DOHH2 (cell line): ENCODE results near the gene CMSS1.

ENCODE experiments used
- H3F3A ChIP-seq: fragments of 200-600 bp; sonication (generic), shearing (Covaris generic); 2 replicates; pipeline ENCODE4 v1.6.0; 2016; ENCODE audit warnings: antibody characterized with exemption, mild to moderate bottlenecking; ENCODE audit not compliant: control insufficient read depth, insufficient read depth
- H3K27ac ChIP-seq: fragments of 200-600 bp; sonication (generic); 2 replicates; pipeline ENCODE4 v1.5.1; 2014; ENCODE audit warnings: low read depth, mild to moderate bottlenecking, low read length, moderate library complexity
- H3K27me3 ChIP-seq: fragments of 200-600 bp; sonication (generic); 2 replicates; pipeline ENCODE4 v1.6.1; 2014; ENCODE audit warnings: mild to moderate bottlenecking, low read length, mixed read lengths; ENCODE audit not compliant: control insufficient read depth
- H3K36me3 ChIP-seq: fragments of 200-600 bp; sonication (generic); 2 replicates; pipeline ENCODE4 v1.6.1; 2014; ENCODE audit warnings: mild to moderate bottlenecking, low read length, moderate library complexity, mixed read lengths; ENCODE audit not compliant: control insufficient read depth
- H3K4me1 ChIP-seq: fragments of 200-600 bp; sonication (generic); 2 replicates; pipeline ENCODE4 v1.6.1; 2014; ENCODE audit warnings: mild to moderate bottlenecking, low read length, mixed read lengths; ENCODE audit not compliant: control insufficient read depth
- H3K4me2 ChIP-seq: fragments of 200-600 bp; sonication (generic); 2 replicates; pipeline ENCODE4 v1.6.0; 2014; ENCODE audit warnings: mild to moderate bottlenecking, low read length, moderate library complexity
- H3K4me3 ChIP-seq: fragments of 200-600 bp; sonication (generic); 2 replicates; pipeline ENCODE4 v1.5.1; 2014; ENCODE audit warnings: mild to moderate bottlenecking, low read length, mixed read lengths
- H3K79me2 ChIP-seq: fragments of 200-600 bp; sonication (generic); 2 replicates; pipeline ENCODE4 v1.6.1; 2014; ENCODE audit warnings: mild to moderate bottlenecking, low read length, mixed read lengths; ENCODE audit not compliant: control insufficient read depth
- H3K9me2 ChIP-seq: fragments of 200-600 bp; sonication (generic); replicated peaks from 2 replicates; pipeline ENCODE4 v1.6.1; 2014; ENCODE audit warnings: mild to moderate bottlenecking, low read length, mixed read lengths; ENCODE audit not compliant: control insufficient read depth
- H3K9me3 ChIP-seq: fragments of 200-600 bp; sonication (generic); 2 replicates; pipeline ENCODE4 v1.6.1; 2014; ENCODE audit warnings: antibody characterized with exemption, low read length, mixed read lengths; ENCODE audit not compliant: control insufficient read depth, insufficient read depth
- H4K20me1 ChIP-seq: fragments of 200-600 bp; sonication (generic); 2 replicates; pipeline ENCODE4 v1.6.0; 2014; ENCODE audit warnings: low read depth, mild to moderate bottlenecking, antibody characterized with exemption, low read length, moderate library complexity; ENCODE audit not compliant: control insufficient read depth, insufficient read depth
- CTCF ChIP-seq: fragments of 200-600 bp; sonication (generic); IDR thresholded peaks from one replicate; pipeline ENCODE4 v1.5.1; 2014; ENCODE audit warnings: antibody characterized with exemption, mild to moderate bottlenecking, low read depth, low read length; ENCODE audit not compliant: poor library complexity, severe bottlenecking
- EZH2phosphoT487 ChIP-seq: fragments of 200-600 bp; sonication (generic); IDR thresholded peaks from 2 replicates; pipeline ENCODE4 v1.6.1; 2017; ENCODE audit warnings: borderline replicate concordance, mild to moderate bottlenecking, antibody characterized with exemption, low read length, moderate library complexity, mixed read lengths

CMSS1 gene

GRCh38 chr3:100100425-100100824 is 282.8 kb downstream of the CMSS1 start:
- H3K36me3 ChIP-seq = peaks cover 5% of the 10 kb centered on the region; the same call in 1 of the 2 replicates
- H3K4me3 ChIP-seq = no peak overlapping the region
- no peaks in the 10 kb centered on the region for H3K9me2 ChIP-seq
- no peaks in the 10 kb centered on the region for H3K79me2 ChIP-seq
- no peak for TF ChIP-seq CTCF
- no peak for TF ChIP-seq EZH2phosphoT487
- H3K27me3 ChIP-seq = no peaks in the 10 kb centered on the region
- H3K27ac ChIP-seq = no peak overlapping the region
- no peak overlapping the region for H3K4me2 ChIP-seq
- H3F3A ChIP-seq = no peaks in the 10 kb centered on the region
- H3K4me1 ChIP-seq = peaks cover 34% of the 10 kb centered on the region
- H4K20me1 ChIP-seq = peaks cover 2% of the 10 kb centered on the region; the same call in 1 of the 2 replicates
- no peaks in the 10 kb centered on the region for H3K9me3 ChIP-seq

DNA sequence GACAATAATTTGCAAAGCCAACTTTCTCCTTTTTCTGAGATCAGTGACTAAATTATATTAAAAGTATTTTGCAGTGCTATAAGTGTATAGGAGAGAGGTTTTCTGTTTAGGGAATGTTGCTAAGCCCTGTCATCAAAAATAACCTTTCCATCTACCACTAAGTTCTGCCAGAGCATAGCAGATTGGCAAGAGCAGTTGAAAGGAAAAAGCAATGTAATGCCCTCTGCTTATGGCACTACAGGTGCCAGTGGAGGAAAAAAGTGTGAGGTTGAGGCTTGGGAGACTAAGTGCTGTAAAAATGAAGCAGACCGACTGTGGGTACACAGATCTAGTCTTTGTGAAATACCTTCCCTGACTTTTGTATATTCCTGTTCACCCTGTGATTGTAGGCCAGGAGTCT is 285.1 kb downstream of the CMSS1 start:
- Histone ChIP-seq H3K4me3 (no peak overlapping the region), H3K9me2 (no peaks in the 10 kb centered on the region), H3K27ac (no peak overlapping the region), H3K4me2 (peak overlapping the region; percentile 60; the same call in 1 of the 2 replicates), H3K27me3 (no peaks in the 10 kb centered on the region), H3K79me2 (no peaks in the 10 kb centered on the region), H3K9me3 (no peaks in the 10 kb centered on the region), H3K36me3 (peaks cover 5% of the 10 kb centered on the region; the same call in 1 of the 2 replicates), H3F3A (no peaks in the 10 kb centered on the region), H3K4me1 (peaks cover 50% of the 10 kb centered on the region), H4K20me1 (peaks cover 2% of the 10 kb centered on the region; the same call in 1 of the 2 replicates)
- TF ChIP-seq CTCF (no peak), EZH2phosphoT487 (no peak)

GRCh38 chr3:100103558-100104441 is 286.1 kb downstream of the CMSS1 start:
- no peaks in the 10 kb centered on the region for H3F3A ChIP-seq
- peaks cover 50% of the 10 kb centered on the region for H3K4me1 ChIP-seq
- H3K9me3 ChIP-seq = no peaks in the 10 kb centered on the region
- H3K79me2 ChIP-seq = no peaks in the 10 kb centered on the region
- no peaks in the 10 kb centered on the region for H3K9me2 ChIP-seq
- TF ChIP-seq EZH2phosphoT487 (no peak), CTCF (no peak)
- H3K4me3 ChIP-seq = peak overlapping the region; percentile 45; the same call in 1 of the 2 replicates
- peak overlapping the region; percentile 60 for H3K4me2 ChIP-seq
- H4K20me1 ChIP-seq = peaks cover 2% of the 10 kb centered on the region; the same call in 1 of the 2 replicates
- H3K36me3 ChIP-seq = peaks cover 5% of the 10 kb centered on the region; the same call in 1 of the 2 replicates
- peak overlapping the region; percentile 54; the same call in 1 of the 2 replicates for H3K27ac ChIP-seq
- no peaks in the 10 kb centered on the region for H3K27me3 ChIP-seq
